Activated CD4-positive, alpha-beta T cell treated with anti-CD3 and anti-CD28 coated beads, Interleukin-2, amount 10 ng/mL, durations not matched to agents 7 days and 5 days (primary cell): Measurements from ENCODE around the gene BAZ2A. TPM values are rescaled to one million over a fixed set of nuclear protein-coding genes. Genes with fewer than 3 reads are reported as not detected.
A peak's percentile ranks its signal among the peaks of the same experiment; 100 is the strongest.
"Not testable (repeated sequence)": the region's sequence is repeated elsewhere in the genome, so short reads cannot be mapped to it uniquely, and the experiment has no call there.

Experiments
- CTCF ChIA-PET: fragments of 350-600 bp; sonication (Branson Sonifier 250); formaldehyde crosslinking; loops from one replicate; lab custom pipeline; 2021; ENCODE audit warnings: antibody characterized with exemption; lab: Charles Lee
- POLR2A ChIA-PET: fragments of 350-600 bp; sonication (Branson Sonifier 250); formaldehyde crosslinking; loops from one replicate; lab custom pipeline; 2021; ENCODE audit warnings: antibody characterized with exemption; lab: Charles Lee
- DNase-seq: peaks from one replicate; pipeline ENCODE4 v3.0.0-alpha.2; 2020
- H3K27ac Mint-ChIP-seq: one replicate; pipeline ENCODE4 v1.8.0; 2021; ENCODE audit warnings: mild to moderate bottlenecking, moderate library complexity, mixed read lengths
- H3K27me3 Mint-ChIP-seq: one replicate; pipeline ENCODE4 v1.8.0; 2021; ENCODE audit warnings: mixed read lengths
- H3K36me3 Mint-ChIP-seq: one replicate; pipeline ENCODE4 v1.8.0; 2021; ENCODE audit warnings: low read depth, mixed read lengths
- H3K4me1 Mint-ChIP-seq: one replicate; pipeline ENCODE4 v1.8.0; 2021; ENCODE audit warnings: mixed read lengths
- H3K4me3 Mint-ChIP-seq: one replicate; pipeline ENCODE4 v1.8.0; 2021; ENCODE audit warnings: mild to moderate bottlenecking, moderate library complexity, mixed read lengths
- H3K9me3 Mint-ChIP-seq: one replicate; pipeline ENCODE4 v1.8.0; 2021; ENCODE audit warnings: mixed read lengths
- total RNA-seq, 2 experiments: library from RNA; stranded (reverse); gene quantifications; one replicate each; pipeline ENCODE4 v1.2.3, GENCODE V29; 2021

The BAZ2A gene
- total RNA-seq, 2 experiments from 2014 or later = 98.4 to 116 TPM

DNA sequence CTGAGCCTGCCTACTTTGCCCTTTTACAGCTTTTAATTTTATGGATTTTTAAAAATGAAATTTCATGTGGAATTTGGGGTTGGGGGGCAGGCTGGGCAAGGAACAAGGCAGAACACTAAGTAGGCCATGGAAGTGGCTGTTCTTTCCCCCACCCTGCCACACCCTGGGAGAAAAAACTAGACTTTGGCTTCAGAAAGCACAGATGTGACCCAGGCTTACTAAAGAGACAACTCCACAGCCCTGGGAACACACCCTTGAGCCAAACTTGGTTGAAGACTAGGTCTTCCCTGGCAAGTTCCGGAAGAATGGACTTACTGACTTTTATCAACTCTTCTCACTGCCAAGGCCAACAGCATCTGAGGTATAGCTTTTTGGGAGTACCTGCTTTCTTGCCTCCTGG lies 40.3 kb downstream of the BAZ2A start:
- H3K27ac Mint-ChIP-seq = no peak overlapping the region
- POLR2A ChIA-PET = no interaction called here
- no peaks in the 10 kb centered on the region for H3K36me3 Mint-ChIP-seq
- CTCF ChIA-PET = interaction anchor here (0.6 to 1.3 kb wide), 5 partner anchors 9 to 110 kb away, joined by 3 read pairs; no protein-coding TSS in a partner anchor
- no peak overlapping the region for H3K4me3 Mint-ChIP-seq
- H3K9me3 Mint-ChIP-seq = no peaks in the 10 kb centered on the region
- no peaks in the 10 kb centered on the region for H3K27me3 Mint-ChIP-seq
- DNase-seq = no peak
- peaks cover 2% of the 10 kb centered on the region for H3K4me1 Mint-ChIP-seq

DNA sequence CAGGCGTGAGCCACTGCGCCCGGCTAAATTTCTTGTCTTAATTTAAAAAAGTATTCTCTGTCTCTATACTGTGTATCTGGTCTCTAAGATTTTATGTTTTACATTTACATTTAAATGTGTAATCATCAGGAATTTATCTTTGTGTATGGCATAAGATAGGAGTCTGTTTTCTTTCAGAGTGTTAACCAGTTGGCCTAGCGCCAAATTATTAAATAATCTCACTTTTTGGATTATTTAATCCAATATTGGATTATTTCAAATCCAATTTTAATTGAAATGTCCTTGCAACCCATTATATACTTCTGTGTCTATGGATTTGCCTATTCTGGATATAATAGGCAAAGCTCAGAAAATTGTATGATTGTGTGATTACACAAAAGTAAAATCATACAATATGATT lies 45.0 kb downstream of the BAZ2A start:
- Mint-ChIP-seq H3K9me3 (no peaks in the 10 kb centered on the region), H3K36me3 (no peaks in the 10 kb centered on the region), H3K27ac (no peak overlapping the region), H3K4me1 (peaks cover 27% of the 10 kb centered on the region), H3K27me3 (no peaks in the 10 kb centered on the region), H3K4me3 (no peak overlapping the region)
- POLR2A ChIA-PET = no interaction called here
- DNase-seq = no peak
- CTCF ChIA-PET = interaction anchor here (1.0 to 1.3 kb wide), 2 partner anchors 8 to 28 kb away, joined by 3 to 5 read pairs; no protein-coding TSS in a partner anchor

DNA sequence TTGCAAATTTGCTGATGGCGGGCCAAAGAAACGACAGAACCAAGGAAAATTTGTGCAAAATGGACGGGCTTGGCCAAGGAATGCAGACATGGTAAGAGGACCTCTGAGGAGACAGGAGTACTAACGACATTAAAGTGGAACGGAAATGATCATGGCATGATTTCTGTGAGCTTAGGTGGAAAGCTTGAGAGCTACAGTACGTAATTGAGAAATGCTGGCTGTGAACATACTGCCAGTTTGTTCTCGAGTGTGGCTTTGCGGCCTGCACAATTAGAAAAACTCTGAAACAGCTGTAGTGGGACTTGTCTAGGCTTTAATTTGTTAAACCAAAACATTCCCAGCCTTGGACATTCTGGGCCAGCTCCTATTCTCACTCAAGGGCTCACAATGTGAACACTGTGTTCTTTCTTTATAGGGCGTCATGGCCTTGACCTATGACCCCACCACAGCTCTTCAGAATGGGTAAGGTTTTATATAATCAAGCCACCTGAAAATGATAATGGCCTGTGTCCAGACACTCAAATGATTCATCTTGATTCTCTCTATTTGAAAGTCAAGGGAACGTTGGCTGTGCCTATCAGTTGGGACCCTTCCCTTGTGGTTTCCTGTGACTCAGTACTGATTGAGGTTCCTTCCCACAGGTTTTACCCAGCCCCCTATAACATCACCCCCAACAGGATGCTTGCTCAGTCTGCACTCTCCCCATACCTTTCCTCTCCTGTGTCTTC lies 48.5 kb downstream of the BAZ2A start:
- ChIA-PET POLR2A (no interaction called here), CTCF (interaction anchor here (0.6 to 1.9 kb wide), 7 partner anchors 8 to 92 kb away, joined by 3 to 7 read pairs (median 3); no protein-coding TSS in a partner anchor)
- Mint-ChIP-seq H3K4me3 (no peak overlapping the region), H3K27me3 (no peaks in the 10 kb centered on the region), H3K36me3 (no peaks in the 10 kb centered on the region), H3K4me1 (peaks cover 26% of the 10 kb centered on the region), H3K27ac (peak overlapping the region; percentile 26), H3K9me3 (no peaks in the 10 kb centered on the region)
- peak; percentile 17 for DNase-seq

DNA sequence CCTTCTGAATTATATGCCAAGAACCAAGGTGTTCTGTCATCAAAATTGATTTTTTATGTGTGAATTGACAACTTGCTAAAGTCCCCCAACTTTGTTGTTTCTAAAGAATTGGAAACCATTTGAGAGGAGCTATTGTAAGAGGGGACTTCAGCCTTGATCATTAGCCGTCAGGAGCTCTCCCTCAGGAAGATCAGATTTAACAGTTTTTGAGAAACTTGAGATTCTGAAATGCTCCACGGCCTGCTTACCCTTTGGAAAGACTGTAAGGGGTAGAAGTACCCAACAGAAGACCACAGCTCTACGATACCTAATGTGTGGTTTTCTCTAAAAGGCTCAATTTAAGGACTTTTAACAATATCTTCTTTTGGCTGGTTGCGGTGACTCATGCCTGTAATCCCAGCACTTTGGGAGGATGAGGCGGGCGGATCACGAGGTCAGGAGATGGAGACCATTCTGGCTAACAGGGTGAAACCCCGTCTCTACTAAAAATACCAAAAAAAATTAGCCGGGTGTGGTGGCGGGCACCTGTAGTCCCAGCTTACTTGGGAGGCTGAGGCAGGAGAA lies 51.1 kb downstream of the BAZ2A start:
- H3K27ac Mint-ChIP-seq = no peak overlapping the region
- H3K9me3 Mint-ChIP-seq = no peaks in the 10 kb centered on the region
- ChIA-PET POLR2A (no interaction called here), CTCF (interaction anchor here (0.6 to 1.0 kb wide), 2 partner anchors 22 to 667 kb away, joined by 4 to 6 read pairs; no protein-coding TSS in a partner anchor)
- H3K27me3 Mint-ChIP-seq = no peaks in the 10 kb centered on the region
- no peak overlapping the region for H3K4me3 Mint-ChIP-seq
- H3K4me1 Mint-ChIP-seq = peaks cover 26% of the 10 kb centered on the region
- H3K36me3 Mint-ChIP-seq = no peaks in the 10 kb centered on the region
- DNase-seq = no peak

GRCh38 chr12:56577248-56577647 lies 52.9 kb downstream of the BAZ2A start:
- CTCF ChIA-PET = interaction anchor here (0.6 to 1.5 kb wide), 4 partner anchors 11 to 506 kb away, joined by 3 to 6 read pairs (median 3); partner anchors contain the start of gene RBMS2

GRCh38 chr12:56574210-56574609 lies 55.9 kb downstream of the BAZ2A start:
- Mint-ChIP-seq H3K27me3 (no peaks in the 10 kb centered on the region), H3K27ac (no peak overlapping the region), H3K36me3 (no peaks in the 10 kb centered on the region), H3K9me3 (no peaks in the 10 kb centered on the region), H3K4me1 (peaks cover 25% of the 10 kb centered on the region), H3K4me3 (no peak overlapping the region)
- POLR2A ChIA-PET = no interaction called here
- CTCF ChIA-PET = interaction anchor here (0.9 to 1.5 kb wide), 2 partner anchors 23 to 52 kb away, joined by 4 read pairs; partner anchors contain the start of gene RBMS2
- DNase-seq = no peak

More at GRCh38 chr12:56577248-56577647, 52.9 kb downstream of the BAZ2A start:
- POLR2A ChIA-PET, H3K27ac Mint-ChIP-seq, H3K36me3 Mint-ChIP-seq, H3K27me3 Mint-ChIP-seq, H3K4me3 Mint-ChIP-seq, H3K9me3 Mint-ChIP-seq, DNase-seq: not testable (repeated sequence)
- peaks cover 21% of the 10 kb centered on the region for H3K4me1 Mint-ChIP-seq

DNA sequence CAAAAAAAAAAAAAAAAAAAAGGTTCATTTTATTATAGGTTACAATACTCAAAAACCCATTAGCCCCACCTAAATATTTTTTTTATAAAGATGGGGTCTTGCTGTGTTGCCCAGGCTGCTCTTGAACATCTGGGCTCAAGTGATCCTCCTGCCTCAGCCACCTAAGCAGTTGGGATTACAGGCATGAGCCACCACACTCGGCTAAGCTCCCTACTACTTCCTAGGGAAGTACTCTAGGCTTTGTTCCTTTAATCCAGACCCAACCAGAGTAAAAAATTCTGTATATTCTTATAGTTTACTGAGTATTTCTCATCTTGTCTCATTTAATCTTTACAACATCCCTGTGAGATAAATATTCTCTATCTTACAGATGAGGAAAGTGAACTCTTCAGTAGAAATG lies 57.8 kb downstream of the BAZ2A start:
- Mint-ChIP-seq H3K27me3 (no peaks in the 10 kb centered on the region), H3K4me1 (peaks cover 28% of the 10 kb centered on the region), H3K9me3 (no peaks in the 10 kb centered on the region), H3K4me3 (no peak overlapping the region), H3K36me3 (no peaks in the 10 kb centered on the region), H3K27ac (no peak overlapping the region)
- DNase-seq = no peak
- POLR2A ChIA-PET = no interaction called here
- CTCF ChIA-PET = no interaction called here

- H3K36me3 Mint-ChIP-seq = no peaks in the 10 kb centered on the region
- H3K4me3 Mint-ChIP-seq = no peak overlapping the region
- ChIA-PET CTCF (interaction anchor here (1.2 kb wide), 2 partner anchors 10 to 15 kb away, joined by 3 read pairs; no protein-coding TSS in a partner anchor), POLR2A (interaction anchor here (0.6 kb wide), 1 partner anchor 205 kb away, joined by 3 read pairs; no protein-coding TSS in a partner anchor)
- H3K27me3 Mint-ChIP-seq = no peaks in the 10 kb centered on the region
- H3K9me3 Mint-ChIP-seq = no peaks in the 10 kb centered on the region
- DNase-seq = no peak
- H3K27ac Mint-ChIP-seq = no peak overlapping the region
- H3K4me1 Mint-ChIP-seq = peaks cover 30% of the 10 kb centered on the region
Observed at GRCh38 chr12:56571121-56571520, 59.0 kb downstream of the BAZ2A start.

DNA sequence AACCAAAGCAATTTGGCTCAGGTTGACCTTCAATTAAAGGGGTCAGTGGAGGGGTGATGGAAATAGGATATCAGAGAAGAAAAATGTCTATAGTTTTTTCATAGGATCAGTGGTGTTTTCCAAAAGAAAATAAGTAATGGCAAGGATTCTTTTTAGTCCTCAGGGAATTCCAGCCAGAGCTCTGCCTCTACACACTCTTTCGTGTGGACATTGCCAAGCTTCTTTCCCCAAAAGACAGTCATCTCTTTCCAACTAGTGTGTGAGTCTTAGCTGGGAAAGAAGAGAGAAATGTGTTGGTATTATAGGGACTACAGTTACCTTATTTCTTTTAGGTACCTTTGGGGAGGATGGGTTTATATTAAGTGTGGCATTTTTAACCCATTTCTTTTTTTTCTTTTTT lies 62.0 kb downstream of the BAZ2A start:
- H3K9me3 Mint-ChIP-seq = no peaks in the 10 kb centered on the region
- no peak overlapping the region for H3K4me3 Mint-ChIP-seq
- H3K27ac Mint-ChIP-seq = no peak overlapping the region
- no peaks in the 10 kb centered on the region for H3K27me3 Mint-ChIP-seq
- POLR2A ChIA-PET = no interaction called here
- H3K36me3 Mint-ChIP-seq = no peaks in the 10 kb centered on the region
- CTCF ChIA-PET = interaction anchor here (1.2 to 1.6 kb wide), 3 partner anchors 27 to 60 kb away, joined by 3 to 4 read pairs (median 3); no protein-coding TSS in a partner anchor
- DNase-seq = no peak
- H3K4me1 Mint-ChIP-seq = peaks cover 40% of the 10 kb centered on the region

- peak; percentile 29 for DNase-seq
- H3K27me3 Mint-ChIP-seq = no peaks in the 10 kb centered on the region
- ChIA-PET CTCF (interaction anchor here (0.5 to 1.0 kb wide), 3 partner anchors 52 to 305 kb away, joined by 3 to 4 read pairs (median 3); partner anchors contain the start of gene ATP5F1B), POLR2A (interaction anchor here (0.6 kb wide), 1 partner anchor 23 kb away, joined by 3 read pairs; no protein-coding TSS in a partner anchor)
- no peaks in the 10 kb centered on the region for H3K9me3 Mint-ChIP-seq
- H3K27ac Mint-ChIP-seq = peak overlapping the region; percentile 77
- peak overlapping the region; percentile 13 for H3K4me3 Mint-ChIP-seq
- no peaks in the 10 kb centered on the region for H3K36me3 Mint-ChIP-seq
- H3K4me1 Mint-ChIP-seq = peaks cover 26% of the 10 kb centered on the region
Observed at GRCh38 chr12:56565510-56566101, 64.5 kb downstream of the BAZ2A start.

DNA sequence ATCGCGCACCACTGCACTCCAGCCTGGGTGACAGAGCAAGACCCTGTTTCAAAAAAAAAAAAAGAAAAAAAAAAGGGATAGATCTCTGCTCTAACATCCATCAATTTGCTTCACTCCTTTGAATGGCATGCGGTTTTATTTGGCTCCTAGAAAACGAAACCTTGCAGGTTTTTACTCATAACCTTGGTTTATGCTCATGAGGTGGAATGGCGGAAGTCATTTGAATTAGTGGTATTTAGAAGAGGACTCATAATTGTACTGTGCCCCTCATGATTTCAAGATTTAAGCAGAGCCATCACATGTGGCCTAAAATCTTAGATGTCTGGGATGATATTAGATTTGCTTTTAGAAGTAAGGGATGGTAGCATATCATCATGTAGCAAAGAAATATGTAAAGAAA lies 79.1 kb downstream of the BAZ2A start:
- Mint-ChIP-seq H3K36me3 (no peaks in the 10 kb centered on the region), H3K27me3 (no peaks in the 10 kb centered on the region), H3K4me3 (no peak overlapping the region), H3K4me1 (no peaks in the 10 kb centered on the region), H3K9me3 (no peaks in the 10 kb centered on the region), H3K27ac (no peak overlapping the region)
- ChIA-PET POLR2A (no interaction called here), CTCF (no interaction called here)
- DNase-seq = no peak

DNA sequence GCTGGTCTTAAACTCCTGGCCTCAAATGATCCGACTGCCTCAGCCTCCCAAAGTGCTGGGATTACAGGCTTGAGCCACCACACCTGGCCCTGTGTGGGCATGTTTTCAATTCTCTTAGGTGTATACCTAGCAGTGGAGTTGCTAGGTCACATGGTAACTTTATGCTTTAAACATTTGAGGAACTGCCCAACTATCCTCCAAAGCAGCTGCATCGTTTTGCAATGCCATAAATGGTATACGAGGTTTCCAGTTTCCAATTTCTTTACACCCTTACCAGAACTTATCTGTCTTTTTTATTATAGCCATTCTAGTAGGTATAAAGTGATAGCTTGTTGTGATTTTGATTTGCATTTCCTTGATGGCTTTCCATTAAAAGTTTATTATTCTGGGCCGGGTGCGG lies 83.4 kb downstream of the BAZ2A start:
- no peak overlapping the region for H3K27ac Mint-ChIP-seq
- no peaks in the 10 kb centered on the region for H3K4me1 Mint-ChIP-seq
- H3K27me3 Mint-ChIP-seq = no peaks in the 10 kb centered on the region
- no peaks in the 10 kb centered on the region for H3K9me3 Mint-ChIP-seq
- POLR2A ChIA-PET = no interaction called here
- H3K36me3 Mint-ChIP-seq = no peaks in the 10 kb centered on the region
- no peak for DNase-seq
- CTCF ChIA-PET = no interaction called here
- H3K4me3 Mint-ChIP-seq = no peak overlapping the region
